BJ (cell line): ENCODE measurements around the gene PCARE. TPM values are rescaled to one million over a fixed set of nuclear protein-coding genes. Genes with fewer than 3 reads are reported as not detected.

Experiments used
- CTCF ChIA-PET: fragments of 350-600 bp; formaldehyde crosslinking; extraction: SDS; loops from one replicate; lab custom pipeline; 2021; ENCODE audit warnings: antibody characterized with exemption, inconsistent platforms; lab: Yijun Ruan, JAX
- POLR2A ChIA-PET: fragments of 300-600 bp; sonication (Branson Sonifier 250); formaldehyde crosslinking; extraction: SDS; loops from one replicate; lab custom pipeline; 2021; ENCODE audit warnings: antibody characterized with exemption; lab: Charles Lee
- DNase-seq: peaks from one replicate; pipeline ENCODE4 v3.0.0-alpha.2; 2011; ENCODE audit warnings: low read depth
- H3K27me3 ChIP-seq: 2 replicates; pipeline ENCODE4 v1.6.0; 2011; ENCODE audit warnings: low read length; ENCODE audit not compliant: control insufficient read depth, insufficient read depth
- H3K36me3 ChIP-seq: 2 replicates; pipeline ENCODE4 v1.5.1; 2011; ENCODE audit warnings: low read length; ENCODE audit not compliant: control insufficient read depth, insufficient read depth
- H3K4me3 ChIP-seq: 2 replicates; pipeline ENCODE4 v1.5.1; 2011; ENCODE audit warnings: low read depth, mild to moderate bottlenecking, control low read depth, low read length
- CTCF ChIP-seq: IDR thresholded peaks from 2 replicates; pipeline ENCODE4 v1.5.1; 2011; ENCODE audit warnings: low read depth, mild to moderate bottlenecking, control low read depth, inconsistent platforms, low read length, moderate library complexity; ENCODE audit not compliant: insufficient read depth
- polyA plus RNA-seq: library from polyadenylated mRNA; depleted of rRNA; stranded (reverse); fragments of >200 nt; gene quantifications from 2 replicates; pipeline ENCODE4 v1.2.3, GENCODE V29; 2011; rRNA removed

The PCARE gene
- polyA plus RNA-seq, 1 experiment = not detected

GRCh38 chr2:29014811-29015421 lies 59.4 kb downstream of the PCARE start:
- ChIA-PET CTCF (interaction anchor here (1.2 kb wide), 1 partner anchor 37 kb away, joined by 4 read pairs; no protein-coding TSS in a partner anchor), POLR2A (interaction anchor here (0.5 kb wide), 1 partner anchor 146 kb away, joined by 3 read pairs; no protein-coding TSS in a partner anchor)
- Histone ChIP-seq H3K4me3 (no peak overlapping the region), H3K27me3 (no peaks in the 10 kb centered on the region), H3K36me3 (no peaks in the 10 kb centered on the region)
- DNase-seq = no peak
- no peak for TF ChIP-seq CTCF

- POLR2A ChIA-PET = no interaction called here
- Histone ChIP-seq H3K27me3 (no peaks in the 10 kb centered on the region), H3K36me3 (no peaks in the 10 kb centered on the region), H3K4me3 (no peak overlapping the region)
- no peak for TF ChIP-seq CTCF
- DNase-seq = no peak
- CTCF ChIA-PET = no interaction called here
Observed at GRCh38 chr2:29014331-29014730, 60.0 kb downstream of the PCARE start.

GRCh38 chr2:29013057-29013780 lies 61.1 kb downstream of the PCARE start:
- Histone ChIP-seq H3K27me3 (no peaks in the 10 kb centered on the region), H3K4me3 (no peak overlapping the region), H3K36me3 (no peaks in the 10 kb centered on the region)
- ChIA-PET CTCF (no interaction called here), POLR2A (no interaction called here)
- DNase-seq = no peak
- no peak for TF ChIP-seq CTCF

- CTCF ChIA-PET = no interaction called here
- POLR2A ChIA-PET = no interaction called here
- Histone ChIP-seq H3K36me3 (no peaks in the 10 kb centered on the region), H3K4me3 (no peak overlapping the region), H3K27me3 (no peaks in the 10 kb centered on the region)
- no peak for DNase-seq
- no peak for TF ChIP-seq CTCF
Observed at GRCh38 chr2:29012211-29012681, 62.1 kb downstream of the PCARE start.

Other genes with a start within 250 kb of the PCARE start
- 8.0 and 12.0 TPM in 2 replicates for gene TRMT61B, start 204.2 kb downstream of the PCARE start, polyA plus RNA-seq
- 32.8 and 59.1 TPM in 2 replicates for gene WDR43, start 179.9 kb downstream of the PCARE start, polyA plus RNA-seq
- gene TOGARAM2, start 93.2 kb downstream of the PCARE start, polyA plus RNA-seq = 0.09 and 0.29 TPM in 2 replicates
- 38.8 and 59.4 TPM in 2 replicates for gene CLIP4, start 40.9 kb upstream of the PCARE start, polyA plus RNA-seq